GM12873 (cell line): ENCODE data around the gene BUB3.

ENCODE experiments used
- CTCF ChIP-seq: IDR thresholded peaks from 2 replicates; pipeline ENCODE4 v1.5.1; 2012; ENCODE audit warnings: low read depth, mild to moderate bottlenecking, moderate library complexity, low read length, control low read depth; ENCODE audit not compliant: insufficient read depth; ENCODE audit errors: missing control alignments

The BUB3 gene

GRCh38 chr10:123132576-123133477 lies 21.4 kb upstream of the BUB3 start:
- TF ChIP-seq CTCF = peak; percentile 94

GRCh38 chr10:123133541-123134342 lies 20.5 kb upstream of the BUB3 start:
- TF ChIP-seq CTCF = no peak

- TF ChIP-seq CTCF = no peak
Measured at GRCh38 chr10:123134343-123134914, 19.8 kb upstream of the BUB3 start.

- TF ChIP-seq CTCF = no peak
Measured at GRCh38 chr10:123134915-123135414, 19.2 kb upstream of the BUB3 start.

- TF ChIP-seq CTCF = no peak
Measured at GRCh38 chr10:123135415-123136141, 18.6 kb upstream of the BUB3 start, which contains the start of gene HMX3. TSS of gene HMX3 (plus strand) at chr10:123135970. CDS start at chr10:123136051, 81 bp downstream.

- no peak for TF ChIP-seq CTCF
Measured at GRCh38 chr10:123136221-123136805, 17.9 kb upstream of the BUB3 start.
